GM12878 (cell line): Measurements from ENCODE around the gene PPM1D.

Experiments used
- CEBPB ChIP-seq, 2 experiments: fragments of 150-350 bp in 1 of 2; IDR thresholded peaks; 2 replicates each; pipeline ENCODE4 v1.6.1; 2012 to 2014; ENCODE audit warnings: low read depth in 2 of 2, low read length in 2 of 2, borderline replicate concordance in 1 of 2, inconsistent platforms in 1 of 2
- CREB1 ChIP-seq: IDR thresholded peaks from 2 replicates; pipeline ENCODE4 v1.6.1; 2012; ENCODE audit warnings: low read depth, mild to moderate bottlenecking, inconsistent platforms
- CTCF ChIP-seq, 3 experiments: IDR thresholded peaks in 2 of 3; conservative IDR thresholded peaks in 1 of 3; 2 replicates each; pipeline ENCODE4 v1.5.1; 2011; ENCODE audit warnings: low read depth in 3 of 3, low read length in 3 of 3, mild to moderate bottlenecking in 3 of 3, control low read depth in 2 of 3, moderate library complexity in 2 of 3, inconsistent platforms in 1 of 3, mixed read lengths in 1 of 3; ENCODE audit not compliant: control insufficient read depth in 2 of 3, insufficient read depth in 1 of 3; ENCODE audit errors: extremely low read depth in 1 of 3
- HDAC6 ChIP-seq: fragments of 200-600 bp; sonication (generic); IDR thresholded peaks from one replicate; pipeline ENCODE4 v1.8.0; 2017; ENCODE audit warnings: antibody characterized with exemption; ENCODE audit not compliant: unreplicated experiment
- JUND ChIP-seq: IDR thresholded peaks from 2 replicates; pipeline ENCODE4 v1.6.1; 2012; ENCODE audit warnings: low read depth, mild to moderate bottlenecking, low read length, improper control_type of control experiment, moderate library complexity
- POLR2A ChIP-seq: IDR thresholded peaks from 2 replicates; pipeline ENCODE4 v1.6.1; 2011; ENCODE audit warnings: low read depth, mild to moderate bottlenecking, low read length
- SUZ12 ChIP-seq: fragments of 200-600 bp; sonication (generic); IDR thresholded peaks from one replicate; pipeline ENCODE4 v1.6.1; 2018; ENCODE audit warnings: antibody characterized with exemption, mild to moderate bottlenecking; ENCODE audit not compliant: unreplicated experiment
- TCF3 ChIP-seq: IDR thresholded peaks from 2 replicates; pipeline ENCODE4 v1.6.1; 2012; ENCODE audit warnings: low read depth, mild to moderate bottlenecking, low read length, borderline replicate concordance; ENCODE audit not compliant: insufficient read depth
- YBX1 ChIP-seq: fragments of 450-650 bp; IDR thresholded peaks from 2 replicates; pipeline ENCODE4 v1.6.1; 2016; ENCODE audit warnings: antibody characterized with exemption
- ZSCAN29 ChIP-seq: fragments of 450-650 bp; IDR thresholded peaks from 2 replicates; pipeline ENCODE4 v1.6.1; 2017; ENCODE audit warnings: mild to moderate bottlenecking, moderate library complexity

GRCh38 chr17:60602871-60603270 lies 2.9 kb downstream of the PPM1D start:
- no peak for TF ChIP-seq TCF3
- TF ChIP-seq CEBPB (IDR thresholded peaks at IDR 0.05; ENCODE audit: borderline replicate concordance in 1 of 2, low read depth in 2 of 2, low read length in 2 of 2) = no peak
- TF ChIP-seq YBX1 = no peak
- TF ChIP-seq JUND = no peak
- no peak for TF ChIP-seq SUZ12
- no peak for TF ChIP-seq CREB1
- no peak for TF ChIP-seq CTCF (IDR thresholded peaks at IDR 0.05 in 2 of 3, conservative IDR thresholded peaks at IDR 0.05 in 1 of 3; ENCODE audit: control insufficient read depth in 2 of 3, extremely low read depth in 1 of 3, insufficient read depth in 1 of 3, low read depth in 3 of 3, low read length in 3 of 3)
- TF ChIP-seq POLR2A = no peak
- no peak for TF ChIP-seq ZSCAN29
- TF ChIP-seq HDAC6 = no peak
